ENCODE measurements around the gene SUSD2.
"Not testable (repeated sequence)": the region's sequence is repeated elsewhere in the genome, so short reads cannot be mapped to it uniquely, and the experiment has no call there.

SUSD2 gene

GRCh38 chr22:24190159-24190540 lies 8.9 kb downstream of the SUSD2 start:
- no peak for DNase-seq

GRCh38 chr22:24190596-24191208 lies 9.4 kb downstream of the SUSD2 start:
- no peak for DNase-seq

GRCh38 chr22:24191381-24191841 lies 10.1 kb downstream of the SUSD2 start:
- no peak for DNase-seq

- DNase-seq: no peak
These were observed 10.6 kb downstream of the SUSD2 start for GRCh38 chr22:24191893-24192292.

GRCh38 chr22:24198682-24199052 lies 17.4 kb downstream of the SUSD2 start:
- DNase-seq: no peak

GRCh38 chr22:24200619-24201212 lies 19.4 kb downstream of the SUSD2 start:
- peak; percentile 56 for DNase-seq

- peak; percentile 25 for DNase-seq
These were observed 20.7 kb downstream of the SUSD2 start for GRCh38 chr22:24201681-24202614.

- not testable (repeated sequence) for DNase-seq
These were observed 22.6 kb downstream of the SUSD2 start for GRCh38 chr22:24203856-24204255.

- no peak for DNase-seq
These were observed 24.3 kb downstream of the SUSD2 start for GRCh38 chr22:24205438-24206195.

GRCh38 chr22:24206460-24207263 lies 25.4 kb downstream of the SUSD2 start:
- not testable (repeated sequence) for DNase-seq

GRCh38 chr22:24207264-24208011 lies 26.2 kb downstream of the SUSD2 start:
- DNase-seq: no peak

GRCh38 chr22:24208012-24208749 lies 26.9 kb downstream of the SUSD2 start:
- peak; percentile 96 for DNase-seq

- no peak for DNase-seq
These were observed 27.7 kb downstream of the SUSD2 start for GRCh38 chr22:24209016-24209415.

- DNase-seq: peak; percentile 39
These were observed 28.4 kb downstream of the SUSD2 start for GRCh38 chr22:24209687-24210086.

GRCh38 chr22:24210409-24210808 lies 29.1 kb downstream of the SUSD2 start:
- not testable (repeated sequence) for DNase-seq

GRCh38 chr22:24211716-24212115 lies 30.4 kb downstream of the SUSD2 start:
- not testable (repeated sequence) for DNase-seq

GRCh38 chr22:24213111-24213510 lies 31.8 kb downstream of the SUSD2 start:
- DNase-seq: not testable (repeated sequence)

- no peak for DNase-seq
These were observed 33.4 kb downstream of the SUSD2 start for GRCh38 chr22:24214467-24215285.

GRCh38 chr22:24216541-24217209 lies 35.4 kb downstream of the SUSD2 start:
- no peak for DNase-seq
